GM12878 (cell line): Measurements from ENCODE around the gene NOD1. TPM values are rescaled to one million over a fixed set of nuclear protein-coding genes. Genes with fewer than 3 reads are reported as not detected.

Experiments
- ATAC-seq: fragments of 200-7000 bp; cut with Tn5 transposase; 3 replicates; pipeline ENCODE4 v1.9.1; 2020; ENCODE audit warnings: mild to moderate bottlenecking, moderate library complexity
- BruUV-seq: library from RNA; stranded (reverse); fragments of 400-500 nt; replicated peaks from 2 replicates; lab custom pipeline; 2021; lab: Mats Ljungman, UMichigan
- CTCF ChIA-PET: fragments of 300-600 bp; sonication (Branson Sonifier 250); formaldehyde crosslinking; extraction: SDS; loops from one replicate; lab custom pipeline; 2021; ENCODE audit warnings: inconsistent platforms; lab: Yijun Ruan, JAX
- POLR2A ChIA-PET: fragments of 350-600 bp; formaldehyde crosslinking; extraction: SDS; loops from one replicate; lab custom pipeline; 2021; ENCODE audit warnings: inconsistent platforms; lab: Charles Lee
- RAD21 ChIA-PET: fragments of 300-600 bp; sonication (Branson Sonifier 250); formaldehyde crosslinking; loops from one replicate; lab custom pipeline; 2023; ENCODE audit warnings: antibody characterized with exemption; ENCODE audit not compliant: unreplicated experiment; lab: Charles Lee
- SMC1A ChIA-PET: fragments of 300-600 bp; sonication (Branson Sonifier 250); formaldehyde crosslinking; loops from one replicate; lab custom pipeline; 2023; ENCODE audit not compliant: unreplicated experiment, uncharacterized antibody; lab: Charles Lee
- DNase-seq: peaks from one replicate; pipeline ENCODE4 v3.0.0-alpha.2; 2011; ENCODE audit warnings: low read depth, low spot score
- FAIRE-seq: peaks from 3 replicates; lab custom pipeline; 2011; peaks lifted over from hg19 to GRCh38; lab: Jason Lieb, UNC
- H2AFZ ChIP-seq: 2 replicates; pipeline ENCODE4 v1.6.0; 2011; ENCODE audit warnings: low read depth, low read length, control low read depth; ENCODE audit not compliant: control insufficient read depth
- H3K27ac ChIP-seq: 2 replicates; pipeline ENCODE4 v1.5.1; 2011; ENCODE audit warnings: control low read depth; ENCODE audit not compliant: control insufficient read depth, insufficient read depth
- H3K27me3 ChIP-seq, 2 experiments: replicated peaks in 1 of 2; 2 replicates each; pipeline versions ENCODE4 v1.6.0 to v1.6.1; 2011; ENCODE audit warnings: low read length in 1 of 2; ENCODE audit not compliant: control insufficient read depth in 2 of 2, insufficient read depth in 2 of 2
- H3K36me3 ChIP-seq, 2 experiments: 2 replicates each; pipeline ENCODE4 v1.5.1; 2011; ENCODE audit warnings: low read length in 1 of 2; ENCODE audit not compliant: control insufficient read depth in 2 of 2, insufficient read depth in 2 of 2
- H3K4me1 ChIP-seq: 2 replicates; pipeline ENCODE4 v1.6.1; 2011; ENCODE audit warnings: mild to moderate bottlenecking, low read length, moderate library complexity, mixed read lengths; ENCODE audit not compliant: control insufficient read depth, insufficient read depth
- H3K4me2 ChIP-seq: 2 replicates; pipeline ENCODE4 v1.6.0; 2011; ENCODE audit warnings: control low read depth; ENCODE audit not compliant: control insufficient read depth, insufficient read depth
- H3K4me3 ChIP-seq: fragments of 200-600 bp; sonication (generic); 2 replicates; pipeline ENCODE4 v1.5.1; 2016
- H3K79me2 ChIP-seq: 2 replicates; pipeline ENCODE4 v1.6.0; 2011; ENCODE audit warnings: low read length; ENCODE audit not compliant: control insufficient read depth, insufficient read depth
- H3K9ac ChIP-seq: 2 replicates; pipeline ENCODE4 v1.8.0; 2011; ENCODE audit warnings: low read length, control low read depth, mixed read lengths; ENCODE audit not compliant: control insufficient read depth, insufficient read depth
- H3K9me3 ChIP-seq: replicated peaks from 3 replicates; pipeline ENCODE4 v1.5.1; 2011; ENCODE audit warnings: mild to moderate bottlenecking, low read length; ENCODE audit not compliant: control insufficient read depth, insufficient read depth
- H4K20me1 ChIP-seq: 2 replicates; pipeline ENCODE4 v1.6.0; 2011; ENCODE audit not compliant: control insufficient read depth, insufficient read depth
- CBX5 ChIP-seq: sonication (generic); IDR thresholded peaks from 2 replicates; pipeline ENCODE4 v1.6.1; 2016; ENCODE audit warnings: low read depth, moderate library complexity, mild to moderate bottlenecking, inconsistent platforms
- CHD1 ChIP-seq: IDR thresholded peaks from 2 replicates; pipeline ENCODE4 v1.6.1; 2012; ENCODE audit warnings: low read depth, low read length, improper control_type of control experiment
- CHD2 ChIP-seq: IDR thresholded peaks from 2 replicates; pipeline ENCODE4 v1.6.1; 2011; ENCODE audit warnings: low read depth, low read length, improper control_type of control experiment, borderline replicate concordance
- CTCF ChIP-seq, 3 experiments: IDR thresholded peaks in 2 of 3; conservative IDR thresholded peaks in 1 of 3; 2 replicates each; pipeline ENCODE4 v1.5.1; 2011; ENCODE audit warnings: low read depth in 3 of 3, low read length in 3 of 3, mild to moderate bottlenecking in 3 of 3, control low read depth in 2 of 3, moderate library complexity in 2 of 3, inconsistent platforms in 1 of 3, mixed read lengths in 1 of 3; ENCODE audit not compliant: control insufficient read depth in 2 of 3, insufficient read depth in 1 of 3; ENCODE audit errors: extremely low read depth in 1 of 3
- MYC ChIP-seq: IDR thresholded peaks from 2 replicates; pipeline ENCODE4 v1.6.1; 2011; ENCODE audit warnings: mild to moderate bottlenecking, low read length, moderate library complexity, inconsistent platforms; ENCODE audit not compliant: insufficient read depth, insufficient replicate concordance, insufficient read length, severe bottlenecking
- NFIC ChIP-seq: IDR thresholded peaks from 2 replicates; pipeline ENCODE4 v1.6.1; 2012; ENCODE audit warnings: low read depth, mild to moderate bottlenecking, inconsistent platforms, low read length, moderate library complexity
- NR2F1 ChIP-seq: fragments of 450-650 bp; conservative IDR thresholded peaks from 2 replicates; pipeline ENCODE4 v1.6.1; 2017; ENCODE audit warnings: mild to moderate bottlenecking
- REST ChIP-seq: IDR thresholded peaks from 2 replicates; pipeline ENCODE4 v1.6.1; 2012; ENCODE audit warnings: mild to moderate bottlenecking, low read depth, low read length
- TARDBP ChIP-seq: IDR thresholded peaks from 2 replicates; pipeline ENCODE4 v1.6.1; 2016; ENCODE audit warnings: borderline replicate concordance
- ZNF384 ChIP-seq: IDR thresholded peaks from 2 replicates; pipeline ENCODE4 v1.6.1; 2012; ENCODE audit warnings: low read depth, mild to moderate bottlenecking, low read length, improper control_type of control experiment, borderline replicate concordance
- WGBS: methylation state at CpG from one replicate; pipeline ENCODE4 v1.1.6; 2016; ENCODE audit warnings: low lambda C conversion rate; ENCODE audit not compliant: insufficient replicate concordance, insufficient coverage; ENCODE audit errors: missing lambda C conversion rate; 5-methylcytosine and 5-hydroxymethylcytosine counted together
- in situ Hi-C: fragments of 300-500 bp; cut with MboI; formaldehyde crosslinking; loops from 9 replicates; pipeline ENCODE4 v1.14.3; 2018; ENCODE audit warnings: mixed read lengths
- intact Hi-C: fragments of 100-400 bp; cut with micrococcal nuclease; formaldehyde crosslinking; loops from one replicate; pipeline ENCODE4 v1.14.2; 2022; ENCODE audit not compliant: unreplicated experiment
- polyA plus RNA-seq, 11 experiments: library from polyadenylated mRNA; depleted of rRNA in 4 of 11; unstranded in 6 of 11; stranded (reverse) in 5 of 11; fragments of >200 nt; fragmentation: Nextera tagmentation in 4 of 11; fragmentation: Illumina TruSeq in 1 of 11; extraction: Ambion mirVana in 4 of 11; extraction: Trizol in 1 of 11; gene quantifications; 1 replicate in 1 of 11; 2 replicates in 10 of 11; pipeline versions ENCODE4 v1.2.1 to v1.2.3, GENCODE V29; 2011 to 2016; ENCODE audit warnings: inconsistent platforms in 2 of 11, missing spikeins in 2 of 11, low read depth in 1 of 11
- total RNA-seq, 4 experiments: library from RNA; depleted of rRNA in 3 of 4; stranded (reverse); fragments of >200 nt in 3 of 4; fragmentation: Illumina TruSeq in 1 of 4; extraction: Trizol in 1 of 4; gene quantifications; 2 replicates each; pipeline versions ENCODE4 v1.2.1 to v1.2.3, GENCODE V29; 2013 to 2021

The NOD1 gene
- total and polyA plus RNA-seq, 10 of the 15 experiments (the other 5 are each of a cell fraction or from before 2014, with no cell fraction given) = 1.8 to 14.6 (median 8.9) TPM

- RAD21 ChIA-PET = no interaction called here
- 0 out of 4 replicates have a peak, but pooled peaks cover 0 to 6% of the 10 kb centered on the region in 2 experiments for H3K36me3 ChIP-seq
- no peak overlapping the region for H3K4me3 ChIP-seq
- DNase-seq (no peak), ATAC-seq (no peak), FAIRE-seq (no peak)
- CTCF ChIA-PET = interaction anchor here (0.6 to 1.3 kb wide), 3 partner anchors 9 to 72 kb away, joined by 3 to 7 read pairs (median 3); no protein-coding TSS in a partner anchor
- in situ Hi-C loops (no loop called here), intact Hi-C loops (no loop called here)
- no peak overlapping the region for H2AFZ ChIP-seq
- H3K9ac ChIP-seq = no peak overlapping the region
- BruUV-seq = no TSS peak
- SMC1A ChIA-PET = interaction anchor here (3.8 kb wide), 1 partner anchor 9 kb away, joined by 15 read pairs; the partner anchor contains the start of gene NOD1
- no peaks in the 10 kb centered on the region for H4K20me1 ChIP-seq
- TF ChIP-seq CHD1 = no peak
- TF ChIP-seq CBX5 = no peak
- TF ChIP-seq NR2F1 = no peak
- TF ChIP-seq CHD2 = no peak
- TF ChIP-seq REST = no peak
- TF ChIP-seq CTCF (IDR thresholded peaks at IDR 0.05 in 2 of 3, conservative IDR thresholded peaks at IDR 0.05 in 1 of 3; ENCODE audit: control insufficient read depth in 2 of 3, extremely low read depth in 1 of 3, insufficient read depth in 1 of 3, low read depth in 3 of 3, low read length in 3 of 3) = no peak
- no peak for TF ChIP-seq ZNF384
- no peak for TF ChIP-seq TARDBP
- TF ChIP-seq MYC = no peak
- no peak for TF ChIP-seq NFIC
- POLR2A ChIA-PET = interaction anchor here (0.8 to 1.1 kb wide), 3 partner anchors 10 to 264 kb away, joined by 3 to 4 read pairs (median 3); partner anchors contain the start of gene NOD1
- H3K4me1 ChIP-seq = peaks cover 23% of the 10 kb centered on the region
- no peak overlapping the region for H3K4me2 ChIP-seq
- no peak overlapping the region for H3K27ac ChIP-seq
- H3K27me3 ChIP-seq = no peaks in the 10 kb centered on the region
- 97% methylated on average over 4 of the region's 4 CpGs for WGBS
- no peaks in the 10 kb centered on the region; the same call in 2 of the 3 replicates for H3K9me3 ChIP-seq
- H3K79me2 ChIP-seq = peaks cover 4% of the 10 kb centered on the region
Observed at GRCh38 chr7:30468791-30469190, 9.8 kb downstream of the NOD1 start.
